OCI-LY1 (cell line): ENCODE results near the gene SYNE1.

Experiments used
- H2AFZ ChIP-seq: fragments of 200-600 bp; sonication (generic), shearing (Covaris generic); 2 replicates; pipeline ENCODE4 v1.6.0; 2014; ENCODE audit warnings: antibody characterized with exemption, mild to moderate bottlenecking, low read length
- H3F3A ChIP-seq: fragments of 200-600 bp; sonication (generic), shearing (Covaris generic); 2 replicates; pipeline ENCODE4 v1.6.0; 2014; ENCODE audit warnings: mild to moderate bottlenecking, antibody characterized with exemption, low read length, moderate library complexity; ENCODE audit not compliant: insufficient read depth
- H3K27ac ChIP-seq: fragments of 200-600 bp; sonication (generic); 2 replicates; pipeline ENCODE4 v1.5.1; 2014; ENCODE audit warnings: low read length, mixed run types, mild to moderate bottlenecking, low read depth; ENCODE audit not compliant: poor library complexity, severe bottlenecking
- H3K27me3 ChIP-seq: fragments of 200-600 bp; sonication (generic); 2 replicates; pipeline ENCODE4 v1.6.0; 2014; ENCODE audit warnings: antibody characterized with exemption, mild to moderate bottlenecking, low read length, moderate library complexity; ENCODE audit not compliant: insufficient read depth
- H3K36me3 ChIP-seq: fragments of 200-600 bp; sonication (generic); 2 replicates; pipeline ENCODE4 v1.6.1; 2014; ENCODE audit warnings: mild to moderate bottlenecking, antibody characterized with exemption, low read length, moderate library complexity, mixed read lengths; ENCODE audit not compliant: insufficient read depth
- H3K4me1 ChIP-seq: fragments of 200-600 bp; sonication (generic); 2 replicates; pipeline ENCODE4 v1.5.1; 2014; ENCODE audit warnings: mild to moderate bottlenecking, low read length, moderate library complexity; ENCODE audit not compliant: insufficient read depth, severe bottlenecking
- H3K4me2 ChIP-seq: fragments of 200-600 bp; sonication (generic), shearing (Covaris generic); 2 replicates; pipeline ENCODE4 v1.6.1; 2014; ENCODE audit warnings: low read length
- H3K4me3 ChIP-seq: fragments of 200-600 bp; sonication (generic); 2 replicates; pipeline ENCODE4 v1.5.1; 2014; ENCODE audit warnings: low read length, low read depth, mild to moderate bottlenecking, mixed read lengths; ENCODE audit not compliant: poor library complexity, severe bottlenecking
- H3K79me2 ChIP-seq: fragments of 200-600 bp; shearing (Covaris generic); 2 replicates; pipeline ENCODE4 v1.6.1; 2016; ENCODE audit warnings: mixed run types, low read length, mixed read lengths; ENCODE audit not compliant: insufficient read depth
- H3K9ac ChIP-seq: fragments of 200-600 bp; sonication (generic), shearing (Covaris generic); 2 replicates; pipeline ENCODE4 v1.6.1; 2014; ENCODE audit warnings: mild to moderate bottlenecking, low read length, mixed read lengths
- H3K9me2 ChIP-seq: fragments of 200-600 bp; sonication (generic), shearing (Covaris generic); 2 replicates; pipeline ENCODE4 v1.6.1; 2014; ENCODE audit warnings: low read depth, mild to moderate bottlenecking, low read length, mixed read lengths
- H3K9me3 ChIP-seq: fragments of 200-600 bp; shearing (Covaris generic); 2 replicates; pipeline ENCODE4 v1.6.1; 2014; ENCODE audit warnings: low read length, mixed read lengths
- H4K20me1 ChIP-seq: fragments of 200-600 bp; sonication (generic), shearing (Covaris generic); 2 replicates; pipeline ENCODE4 v1.6.0; 2016; ENCODE audit warnings: mild to moderate bottlenecking, low read length; ENCODE audit not compliant: insufficient read depth
- EZH2 ChIP-seq: fragments of 200-600 bp; sonication (generic), shearing (Covaris generic); IDR thresholded peaks from 2 replicates; pipeline ENCODE4 v1.8.0; 2017; ENCODE audit warnings: borderline replicate concordance, mixed run types, mild to moderate bottlenecking, antibody characterized with exemption, low read length, moderate library complexity, mixed read lengths
- TF ChIP-seq, protein P1 (sequence below): fragments of 200-600 bp; sonication (generic), shearing (Covaris generic); IDR thresholded peaks from 2 replicates; pipeline ENCODE4 v1.5.1; 2017; ENCODE audit warnings: mild to moderate bottlenecking, antibody characterized with exemption, low read length, moderate library complexity, mixed read lengths

SYNE1 gene

DNA sequence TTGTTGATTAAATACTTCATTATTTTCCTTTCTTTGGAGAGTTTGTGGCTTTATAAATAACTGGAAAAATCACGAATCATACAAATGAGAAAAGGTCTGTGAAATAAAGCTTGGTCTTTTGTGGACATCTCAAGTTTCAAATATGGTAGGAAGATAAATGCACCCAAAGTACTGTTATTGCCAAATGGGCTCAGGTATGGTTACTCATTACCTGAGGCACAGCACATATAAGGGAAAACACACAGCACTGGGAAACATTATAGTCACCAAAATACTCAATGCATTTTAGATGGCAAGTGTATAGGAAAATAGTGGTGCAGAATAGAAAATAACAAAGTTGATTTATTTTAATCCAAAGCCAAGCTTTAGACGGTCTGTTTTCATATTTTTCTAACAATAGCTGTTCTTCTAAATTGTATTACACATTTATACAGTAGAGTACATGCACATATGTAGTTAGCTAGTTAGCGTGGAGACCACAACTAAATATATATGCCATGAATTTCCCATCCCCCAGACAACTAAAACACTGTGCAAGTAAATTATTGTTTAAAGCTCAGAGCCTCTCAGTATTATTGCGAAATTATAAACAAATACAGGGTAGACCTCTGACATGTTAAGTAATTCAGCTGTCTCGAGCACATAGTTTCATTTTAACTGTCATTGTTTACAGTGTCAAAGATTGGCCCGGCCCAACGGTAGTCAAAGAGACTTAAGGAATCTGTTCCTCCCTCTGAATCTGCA, 336.0 kb downstream of the SYNE1 start:
- peak overlapping the region; percentile 94 for H3K27ac ChIP-seq
- H3K9me2 ChIP-seq: no peaks in the 10 kb centered on the region
- no peaks in the 10 kb centered on the region for H4K20me1 ChIP-seq
- no peaks in the 10 kb centered on the region for H3K9me3 ChIP-seq
- H3K4me3 ChIP-seq: peak overlapping the region; percentile 89
- H3K79me2 ChIP-seq: peaks cover 27% of the 10 kb centered on the region
- H3K9ac ChIP-seq: peak overlapping the region; percentile 89
- H3F3A ChIP-seq: no peaks in the 10 kb centered on the region
- peak overlapping the region; percentile 95 for H3K4me2 ChIP-seq
- peak overlapping the region; percentile 39; the same call in 1 of the 2 replicates for H2AFZ ChIP-seq
- peaks cover 53% of the 10 kb centered on the region for H3K4me1 ChIP-seq
- H3K36me3 ChIP-seq: 0 out of 2 replicates have a peak, but pooled peaks cover 3% of the 10 kb centered on the region
- TF ChIP-seq, protein P1, sequence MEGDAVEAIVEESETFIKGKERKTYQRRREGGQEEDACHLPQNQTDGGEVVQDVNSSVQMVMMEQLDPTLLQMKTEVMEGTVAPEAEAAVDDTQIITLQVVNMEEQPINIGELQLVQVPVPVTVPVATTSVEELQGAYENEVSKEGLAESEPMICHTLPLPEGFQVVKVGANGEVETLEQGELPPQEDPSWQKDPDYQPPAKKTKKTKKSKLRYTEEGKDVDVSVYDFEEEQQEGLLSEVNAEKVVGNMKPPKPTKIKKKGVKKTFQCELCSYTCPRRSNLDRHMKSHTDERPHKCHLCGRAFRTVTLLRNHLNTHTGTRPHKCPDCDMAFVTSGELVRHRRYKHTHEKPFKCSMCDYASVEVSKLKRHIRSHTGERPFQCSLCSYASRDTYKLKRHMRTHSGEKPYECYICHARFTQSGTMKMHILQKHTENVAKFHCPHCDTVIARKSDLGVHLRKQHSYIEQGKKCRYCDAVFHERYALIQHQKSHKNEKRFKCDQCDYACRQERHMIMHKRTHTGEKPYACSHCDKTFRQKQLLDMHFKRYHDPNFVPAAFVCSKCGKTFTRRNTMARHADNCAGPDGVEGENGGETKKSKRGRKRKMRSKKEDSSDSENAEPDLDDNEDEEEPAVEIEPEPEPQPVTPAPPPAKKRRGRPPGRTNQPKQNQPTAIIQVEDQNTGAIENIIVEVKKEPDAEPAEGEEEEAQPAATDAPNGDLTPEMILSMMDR: no peak
- TF ChIP-seq EZH2: no peak
- H3K27me3 ChIP-seq: no peaks in the 10 kb centered on the region

DNA sequence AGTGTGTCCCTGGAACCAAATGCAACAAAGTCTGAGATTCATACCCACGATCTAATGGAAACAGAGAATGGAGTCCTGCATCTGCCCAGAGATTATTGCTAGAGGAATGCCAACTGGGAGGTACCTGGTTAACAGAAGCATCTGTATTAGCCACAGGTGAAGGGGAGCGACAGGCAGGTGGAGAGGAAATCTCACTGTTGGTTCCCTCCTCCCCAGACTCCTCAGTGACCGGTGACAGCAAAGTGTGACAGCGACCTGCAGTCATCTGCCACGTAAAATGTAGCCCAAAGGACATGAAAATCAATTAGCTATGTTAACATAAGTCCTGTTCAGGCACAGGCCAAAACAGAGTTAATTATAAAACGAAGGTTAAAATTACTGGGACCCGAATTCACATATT, 336.6 kb downstream of the SYNE1 start:
- 0 out of 2 replicates have a peak, but pooled peaks cover 5% of the 10 kb centered on the region for H3K36me3 ChIP-seq
- H3K9me2 ChIP-seq: no peaks in the 10 kb centered on the region
- H3K4me1 ChIP-seq: peaks cover 53% of the 10 kb centered on the region
- H3K79me2 ChIP-seq: peaks cover 27% of the 10 kb centered on the region
- no peaks in the 10 kb centered on the region for H3K27me3 ChIP-seq
- no peaks in the 10 kb centered on the region for H4K20me1 ChIP-seq
- peak overlapping the region; percentile 89 for H3K9ac ChIP-seq
- no peaks in the 10 kb centered on the region for H3K9me3 ChIP-seq
- no peaks in the 10 kb centered on the region for H3F3A ChIP-seq
- TF ChIP-seq, protein P1: no peak
- no peak for TF ChIP-seq EZH2
- no peak overlapping the region for H2AFZ ChIP-seq
- peak overlapping the region; percentile 95 for H3K4me2 ChIP-seq
- H3K4me3 ChIP-seq: peak overlapping the region; percentile 89
- H3K27ac ChIP-seq: peak overlapping the region; percentile 94

DNA sequence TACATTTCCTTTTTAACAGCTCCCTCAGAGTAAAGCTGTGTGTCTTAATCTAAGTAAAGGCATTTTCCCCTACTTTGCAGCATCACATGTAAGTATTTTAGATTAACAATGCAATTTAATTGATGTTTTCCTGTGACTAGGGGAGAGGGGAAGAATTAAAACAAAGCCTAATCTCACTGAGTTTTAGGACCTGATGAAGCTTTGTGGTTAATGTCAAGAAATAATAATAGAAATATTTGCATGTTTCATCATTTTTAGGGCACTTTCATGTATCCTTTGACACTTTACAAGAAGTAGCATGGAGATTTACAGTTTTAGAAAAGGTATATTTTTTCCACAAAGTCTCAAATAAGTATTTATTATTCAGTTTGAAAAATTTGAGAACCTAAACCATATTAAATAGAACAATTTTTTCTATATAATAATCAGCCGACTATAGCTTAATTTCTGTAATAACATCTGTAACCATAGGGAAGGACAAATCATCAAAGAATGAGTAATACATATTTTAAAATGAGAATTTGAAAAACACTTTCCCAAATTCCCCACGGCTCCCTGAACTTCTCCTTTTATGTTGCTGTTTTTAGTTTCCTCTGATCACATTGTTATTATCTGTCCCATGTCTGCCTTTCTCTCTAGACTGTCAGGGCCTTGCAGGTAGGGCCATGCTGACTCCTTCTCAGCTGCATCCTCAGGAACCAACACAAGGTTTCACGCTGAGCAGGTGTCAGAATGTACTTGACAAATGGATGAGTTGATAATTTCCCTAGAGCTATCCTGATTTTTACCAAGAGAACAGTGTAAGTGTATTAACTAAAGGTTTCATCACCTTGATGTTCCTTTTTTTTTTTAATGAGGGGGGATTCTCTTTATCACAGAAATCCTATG, 338.1 kb downstream of the SYNE1 start:
- no peak overlapping the region for H2AFZ ChIP-seq
- peak overlapping the region; percentile 95 for H3K4me2 ChIP-seq
- H3K27ac ChIP-seq: peak overlapping the region; percentile 94
- peaks cover 53% of the 10 kb centered on the region for H3K4me1 ChIP-seq
- H3K9ac ChIP-seq: peak overlapping the region; percentile 89
- no peaks in the 10 kb centered on the region for H4K20me1 ChIP-seq
- H3K9me3 ChIP-seq: no peaks in the 10 kb centered on the region
- peaks cover 27% of the 10 kb centered on the region for H3K79me2 ChIP-seq
- no peaks in the 10 kb centered on the region for H3F3A ChIP-seq
- H3K27me3 ChIP-seq: no peaks in the 10 kb centered on the region
- H3K36me3 ChIP-seq: 0 out of 2 replicates have a peak, but pooled peaks cover 6% of the 10 kb centered on the region
- H3K4me3 ChIP-seq: peak overlapping the region; percentile 89
- TF ChIP-seq, protein P1: no peak
- TF ChIP-seq EZH2: no peak
- no peaks in the 10 kb centered on the region for H3K9me2 ChIP-seq
